NCI-H2029 treated with DMSO at 0.1 percent for 48 hours (cell line): Measurements from ENCODE around the gene FAM107B.
"Not testable (repeated sequence)": the region's sequence is repeated elsewhere in the genome, so short reads cannot be mapped to it uniquely, and the experiment has no call there.

Experiments used
- DNase-seq: peaks from one replicate; lab custom pipeline; 2025; lab: John Stamatoyannopoulos, UW

FAM107B gene

DNA sequence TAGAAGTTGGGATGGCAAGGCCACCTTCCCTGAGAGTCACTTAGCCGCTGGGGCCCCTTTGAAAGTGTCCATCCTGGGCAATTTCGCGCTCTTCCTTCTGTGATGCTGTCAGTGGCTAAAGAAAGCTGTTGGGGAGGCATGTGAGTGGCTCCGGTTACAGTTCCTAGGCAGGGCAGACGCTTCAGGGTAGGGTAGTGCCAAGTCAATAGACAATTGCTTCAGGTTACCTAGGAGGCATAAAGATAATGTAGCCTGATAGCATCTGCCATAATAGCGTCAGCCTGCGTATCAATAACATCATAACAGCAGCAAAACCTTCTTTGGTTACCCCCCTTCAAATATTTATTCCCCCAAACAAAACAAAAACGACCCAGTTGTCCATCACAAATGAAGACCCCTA lies at the start of gene FAM107B:
FAM107B (minus strand) TSS at position 101 of the 400 bp plus-strand sequence. CDS start 234 bp downstream, outside the sequence.
- DNase-seq, result no peak

DNA sequence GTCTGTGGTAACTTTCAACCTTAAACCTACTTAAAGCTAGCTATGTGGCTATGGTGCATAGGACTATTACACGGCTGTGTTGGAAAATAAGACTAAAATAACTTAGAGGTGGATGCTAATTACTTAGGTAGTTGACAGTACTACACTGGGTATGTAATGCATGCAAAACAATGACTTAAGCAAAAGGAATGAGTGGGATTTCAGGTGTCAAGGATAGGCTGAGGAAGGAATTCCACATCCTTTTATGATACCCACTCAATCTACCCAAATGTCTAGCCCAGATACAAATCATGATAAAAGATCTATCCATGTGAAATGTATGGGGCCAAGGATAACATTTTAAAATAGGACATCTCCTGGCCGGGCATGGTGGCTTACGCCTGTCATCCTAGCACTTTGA lies 49.3 kb upstream of the FAM107B start:
- DNase-seq, result no peak

DNA sequence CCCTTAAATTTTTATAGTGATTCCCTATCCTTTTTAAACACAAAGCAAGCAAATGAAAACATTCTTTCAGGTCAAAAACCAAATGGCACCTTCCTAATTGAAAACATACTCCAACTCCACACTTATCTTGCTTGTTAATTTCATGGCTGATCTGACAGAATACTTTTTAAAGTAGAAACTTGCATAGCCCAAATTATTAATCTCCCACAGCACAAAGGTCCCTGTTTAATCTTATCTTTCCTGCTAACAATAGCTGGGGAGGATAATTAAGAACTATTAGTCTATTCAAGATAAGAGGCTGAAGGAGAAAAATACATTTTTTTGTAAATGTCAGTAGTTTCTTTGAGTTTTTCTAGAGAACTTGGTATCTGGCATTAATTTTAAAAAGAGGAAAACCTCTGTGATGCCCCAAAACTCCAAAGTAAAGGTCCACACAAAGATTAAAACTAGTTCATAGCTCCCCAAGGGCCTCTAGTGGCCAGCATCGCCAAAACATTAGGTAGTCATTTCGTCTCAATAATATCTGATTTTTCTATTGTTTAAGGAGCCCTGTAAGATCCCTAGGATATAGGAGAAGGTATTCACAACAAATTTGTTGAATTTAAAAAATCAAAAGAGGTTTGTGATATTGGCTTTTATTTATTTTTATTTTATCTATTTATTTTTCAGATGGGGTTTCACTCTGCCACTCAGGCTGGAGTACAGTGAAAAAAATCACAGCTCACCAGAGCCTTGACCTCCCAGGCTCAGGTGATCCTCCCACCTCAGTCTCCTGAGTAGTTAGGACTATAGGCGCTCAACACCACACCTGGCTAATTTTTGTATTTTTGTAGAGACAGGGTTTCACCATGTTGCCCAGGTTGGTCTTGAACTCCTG lies 48.4 kb upstream of the FAM107B start:
- DNase-seq, result no peak

DNA sequence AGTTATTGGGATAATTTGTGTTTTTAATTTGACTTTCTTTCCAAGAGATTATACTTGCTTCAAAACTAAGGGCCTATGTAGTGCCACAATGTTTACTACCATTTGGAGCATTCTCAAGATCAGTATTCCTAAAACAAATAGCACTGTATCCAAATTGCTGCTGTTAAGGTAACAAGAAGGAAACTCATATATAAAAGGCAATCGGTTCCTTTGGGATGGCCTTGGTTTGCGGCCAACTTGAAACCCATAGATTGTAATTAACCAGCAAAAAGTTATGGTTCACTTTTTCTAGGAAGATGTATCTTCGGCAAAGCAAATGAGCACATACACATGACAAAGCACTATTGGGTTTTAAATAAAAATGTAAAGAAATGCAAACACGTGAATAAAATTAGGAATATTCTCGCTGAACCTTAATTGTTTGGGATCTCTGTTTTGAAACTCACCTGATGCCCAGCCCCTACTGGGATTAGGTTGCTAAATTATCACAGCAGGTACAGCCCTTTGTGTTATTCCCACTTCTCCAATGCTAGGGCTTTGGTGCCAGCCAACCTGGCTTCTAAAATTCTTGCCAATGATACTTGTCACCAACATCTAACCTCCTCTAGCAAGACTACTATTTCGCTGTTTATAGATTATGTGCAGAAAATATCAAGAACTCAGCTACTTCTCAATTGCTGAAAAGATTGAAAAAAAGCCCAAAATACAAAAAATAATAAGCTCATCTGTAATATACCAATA lies 47.1 kb upstream of the FAM107B start:
- DNase-seq, result no peak

DNA sequence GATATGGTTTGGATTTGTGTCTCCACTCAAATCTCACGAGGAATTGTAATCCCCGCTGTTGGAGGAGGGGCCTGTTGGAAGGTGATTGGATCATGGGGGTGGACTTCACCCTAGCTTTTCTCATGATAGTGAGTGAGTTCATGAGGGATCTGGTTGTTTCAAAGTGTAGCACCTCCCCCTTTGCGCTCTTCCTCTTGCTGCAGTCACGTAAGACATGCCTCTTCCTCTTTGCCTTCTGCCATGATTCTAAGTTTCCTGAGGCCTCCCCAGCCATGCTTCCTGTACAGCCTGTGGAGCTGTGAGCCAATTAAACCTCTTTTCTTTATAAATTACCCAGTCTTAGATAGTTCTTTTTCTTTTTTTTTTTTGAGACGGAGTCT lies 46.1 kb upstream of the FAM107B start:
- no peak for DNase-seq

DNA sequence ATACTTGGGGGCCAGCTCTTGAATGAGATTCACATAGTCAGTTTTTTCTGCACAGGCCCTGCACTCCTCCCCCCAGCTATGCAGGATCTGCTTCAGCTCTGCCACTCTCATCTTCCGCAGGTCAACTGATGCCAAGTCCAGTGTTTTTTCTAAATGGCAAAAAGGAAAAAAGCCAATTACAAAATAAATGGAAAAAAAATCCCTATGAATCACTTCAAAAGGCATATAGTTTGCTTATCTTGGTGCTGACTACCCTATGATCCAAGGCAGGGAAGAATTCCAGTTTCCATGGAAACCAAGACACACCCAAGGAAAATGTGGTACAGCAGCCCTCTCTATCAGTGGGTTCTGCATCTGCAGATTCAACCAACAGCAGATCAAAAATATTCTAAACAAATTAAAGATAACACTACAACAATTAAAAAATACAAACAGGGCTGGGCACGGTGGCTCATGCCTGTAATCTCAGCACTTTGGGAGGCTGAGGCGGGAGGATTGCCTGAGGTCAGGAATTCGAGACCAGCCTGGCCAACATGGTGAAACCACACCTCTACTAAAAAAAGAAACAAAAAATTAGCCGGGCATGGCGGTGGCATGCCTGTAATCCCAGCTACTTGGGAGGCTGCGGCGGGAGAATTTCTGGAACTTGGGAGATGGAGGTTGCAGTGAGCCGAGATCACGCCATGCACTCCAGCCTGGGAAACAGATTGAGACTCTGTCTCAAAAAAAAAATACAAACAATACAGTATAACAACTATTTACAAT lies 45.5 kb upstream of the FAM107B start:
- DNase-seq, result no peak

DNA sequence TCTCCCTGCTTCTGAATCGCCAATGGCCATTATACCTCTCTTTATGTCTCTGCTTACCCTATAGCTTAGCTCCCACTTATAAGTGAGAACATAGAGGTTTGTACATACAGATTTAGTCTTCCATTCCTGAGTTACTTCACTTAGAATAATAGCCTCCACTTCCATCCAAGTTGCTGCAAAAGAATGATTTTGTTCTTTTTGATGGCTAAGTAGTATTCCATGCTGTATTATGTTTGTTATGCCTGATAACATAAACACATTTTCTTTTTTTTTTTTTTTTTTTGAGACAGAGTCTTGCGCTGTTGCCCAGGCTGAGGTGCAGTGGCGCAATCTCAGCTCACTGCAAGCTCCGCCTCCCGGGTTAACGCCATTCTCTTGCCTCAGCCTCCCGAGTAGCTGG lies 42.0 kb upstream of the FAM107B start:
- DNase-seq, result not testable (repeated sequence)

DNA sequence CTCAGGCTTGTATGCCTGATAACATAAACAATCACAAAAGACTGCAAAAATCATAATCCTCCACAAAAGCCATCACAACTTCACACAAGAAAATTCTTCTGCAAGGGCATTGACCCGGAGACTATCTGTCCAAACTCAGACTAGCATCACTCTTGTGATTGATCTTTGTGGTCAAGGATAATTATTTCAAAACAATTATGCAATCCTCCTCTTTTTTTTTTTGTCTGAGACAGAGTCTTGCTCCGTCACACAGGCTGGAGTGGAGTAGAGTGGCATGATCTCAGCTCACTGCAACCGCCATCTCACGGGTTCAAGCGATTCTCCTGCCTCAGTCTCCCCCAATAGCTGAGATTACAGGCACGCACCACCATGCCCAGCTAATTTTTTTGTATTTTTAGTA lies 41.0 kb upstream of the FAM107B start:
- DNase-seq, result no peak

DNA sequence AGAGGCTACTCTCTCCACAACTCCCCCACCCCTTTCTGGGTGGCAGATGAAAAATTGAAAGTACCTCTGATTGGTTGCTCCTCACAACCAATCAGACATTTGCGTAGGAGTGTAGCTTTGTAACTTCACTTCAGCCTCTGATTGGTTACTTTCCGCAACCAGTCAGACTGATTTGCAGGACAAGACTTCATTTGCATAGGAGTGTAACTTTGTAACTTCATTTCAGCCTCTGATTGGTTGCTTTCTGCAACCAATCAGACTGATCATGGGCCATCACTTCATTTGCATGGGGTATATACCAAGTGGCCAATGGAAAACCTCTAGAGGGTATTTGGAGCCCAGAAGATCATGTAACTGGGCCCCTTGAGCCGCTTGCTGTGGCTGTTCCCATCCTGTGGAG lies 37.6 kb upstream of the FAM107B start:
- no peak for DNase-seq

DNA sequence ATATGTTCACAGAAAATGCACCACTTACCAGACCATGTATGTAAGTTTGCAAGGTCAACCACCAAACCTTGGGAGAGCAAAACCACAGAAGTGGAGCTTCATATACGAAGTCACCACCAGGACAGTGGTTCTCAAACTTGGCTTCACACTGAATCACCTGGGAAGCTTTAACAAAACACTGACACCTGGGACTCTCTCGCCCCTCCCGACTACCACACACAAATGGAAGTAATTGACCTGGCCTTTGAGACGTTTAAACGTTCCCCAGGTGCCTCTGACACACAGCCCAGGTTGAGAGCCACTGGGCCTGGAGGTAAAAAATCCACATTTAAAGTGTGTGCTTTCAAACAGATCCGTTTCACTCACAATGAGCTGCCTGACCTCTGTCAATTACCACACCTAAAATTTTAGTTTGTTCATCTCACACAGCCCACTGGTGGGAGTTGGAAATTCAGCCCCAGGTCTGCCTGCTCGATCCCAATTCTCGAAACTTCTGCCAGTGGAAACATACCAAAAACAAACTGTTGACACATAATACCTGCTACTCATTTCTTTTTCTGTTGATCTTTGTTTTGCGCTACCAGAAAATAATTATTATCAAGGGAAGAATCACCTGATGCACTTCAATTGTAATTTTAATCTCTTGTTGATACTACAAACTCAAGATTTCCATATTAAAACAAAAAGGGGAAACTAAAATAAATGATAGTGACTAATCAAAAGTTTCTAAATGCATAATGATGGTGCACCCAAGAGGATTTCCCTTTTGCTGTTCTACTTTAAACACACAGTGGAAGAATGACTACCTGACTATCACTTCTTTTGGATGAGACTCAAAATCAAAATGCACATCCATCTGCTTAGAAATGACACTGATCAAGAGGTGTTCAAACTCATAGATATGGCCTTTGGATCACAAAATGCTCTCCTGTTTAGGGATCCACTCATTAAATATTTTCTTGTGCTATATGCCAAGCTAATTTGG lies 36.6 kb upstream of the FAM107B start:
- DNase-seq, result no peak

DNA sequence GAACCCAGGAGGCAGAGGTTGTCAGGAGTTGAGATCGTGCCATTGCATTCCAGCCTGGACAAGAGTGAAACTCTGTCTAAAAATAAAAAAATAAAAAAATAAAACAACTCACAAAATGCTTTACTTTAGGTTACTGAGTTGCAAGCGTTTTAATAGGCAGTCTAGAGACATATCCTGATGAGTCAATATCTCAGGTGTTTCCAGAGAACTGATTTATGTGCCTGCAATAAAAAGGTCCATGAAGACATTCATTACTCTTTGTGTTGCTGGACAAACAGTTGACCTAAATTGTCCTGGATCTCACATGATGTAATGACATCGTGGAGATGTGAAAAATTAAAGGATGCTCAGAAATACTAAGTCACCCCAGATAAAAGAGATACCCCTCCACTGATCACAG lies 31.6 kb upstream of the FAM107B start:
- DNase-seq, result no peak

DNA sequence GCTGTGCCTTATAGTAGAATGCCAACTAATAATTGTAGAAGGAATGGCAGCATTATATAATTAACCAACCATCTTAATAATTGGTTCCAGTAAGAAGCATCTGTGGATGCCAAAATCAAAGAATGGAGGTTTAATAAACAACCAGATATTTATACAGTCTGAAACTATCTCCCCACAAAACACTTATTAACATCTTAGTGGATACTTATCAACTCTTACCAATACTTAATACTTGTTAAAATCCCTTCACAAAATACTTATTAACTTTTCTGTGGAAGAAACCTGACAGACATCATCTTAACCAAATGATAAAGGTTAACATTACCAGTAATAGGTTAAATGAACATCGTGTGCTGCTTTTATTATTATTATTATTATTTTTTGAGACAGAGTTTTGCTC lies 29.1 kb upstream of the FAM107B start:
- no peak for DNase-seq

DNA sequence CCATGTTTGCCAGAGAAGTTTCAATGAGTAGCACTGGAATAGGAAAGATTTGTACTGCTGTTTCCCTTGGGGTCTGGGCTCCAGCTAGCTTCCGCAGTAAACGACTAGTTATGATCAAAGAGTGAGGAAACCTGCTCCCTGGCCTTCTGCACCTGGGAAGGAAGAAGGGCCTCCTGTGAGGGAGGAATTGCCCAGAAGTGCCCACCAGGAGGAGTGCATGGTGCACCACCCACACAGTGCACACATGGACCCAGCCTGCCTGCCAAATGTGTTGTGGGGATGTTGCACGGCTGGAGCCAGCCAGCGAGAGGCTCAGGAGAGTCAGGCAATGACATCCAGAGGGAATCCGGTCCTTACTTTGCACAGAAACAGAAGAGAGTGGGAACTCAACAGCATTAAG lies 27.0 kb upstream of the FAM107B start:
- DNase-seq, result no peak

DNA sequence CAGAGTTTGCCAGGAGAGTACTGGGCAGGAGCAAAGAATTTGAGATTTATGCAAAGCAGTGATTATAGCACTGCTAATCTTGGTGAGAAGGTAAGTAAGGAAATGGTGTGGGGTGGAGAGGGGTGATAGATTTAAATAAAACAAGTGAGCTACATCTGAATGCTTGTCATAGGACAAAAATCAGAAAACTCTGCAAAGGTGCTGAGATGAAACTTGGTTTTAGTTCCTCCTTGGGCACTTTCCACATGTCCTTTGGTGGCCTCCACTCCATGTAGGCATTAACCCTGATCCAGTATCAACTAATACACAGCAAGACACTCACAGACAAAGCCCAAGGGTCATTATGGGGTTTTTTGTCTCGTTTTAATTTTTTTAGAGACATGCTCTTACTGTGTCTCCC lies 25.7 kb upstream of the FAM107B start:
- DNase-seq, result no peak

DNA sequence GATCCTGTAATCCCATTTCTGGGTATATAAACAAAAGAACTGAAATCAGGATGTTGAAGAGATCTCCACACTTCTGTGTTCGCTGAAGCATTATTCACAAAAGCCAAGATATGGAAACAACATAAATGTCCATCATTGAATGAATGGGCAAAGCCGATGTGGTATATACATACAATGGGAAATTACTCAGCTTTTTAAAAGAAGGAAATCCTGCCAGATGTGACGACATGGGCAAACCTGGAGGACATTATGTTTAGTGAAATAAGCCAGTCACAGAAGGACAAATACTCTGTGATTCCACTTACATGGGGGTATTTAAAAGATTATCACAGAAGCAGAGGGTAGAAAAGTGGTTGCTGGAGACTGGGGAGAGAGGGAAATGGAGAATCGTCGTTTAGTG lies 23.9 kb upstream of the FAM107B start:
- no peak for DNase-seq

DNA sequence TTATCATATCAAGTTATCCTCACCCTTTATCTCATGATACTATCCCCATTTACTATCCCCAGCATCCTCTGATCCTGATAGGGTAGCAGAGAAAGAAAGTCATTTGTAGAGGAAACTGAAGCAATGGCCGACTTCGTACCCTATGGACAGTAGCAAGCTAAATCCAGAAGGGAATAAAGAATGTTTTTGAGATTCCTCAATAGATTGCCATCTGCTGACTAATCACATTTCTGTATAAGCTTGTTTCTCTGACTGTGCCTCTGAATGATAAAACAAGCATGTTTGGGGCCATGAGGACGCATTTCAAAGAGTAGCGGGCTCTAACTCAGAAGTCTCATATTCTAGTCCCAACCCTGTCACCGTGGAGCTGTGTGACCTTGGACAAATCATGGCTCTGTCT lies 13.2 kb upstream of the FAM107B start:
- no peak for DNase-seq

DNA sequence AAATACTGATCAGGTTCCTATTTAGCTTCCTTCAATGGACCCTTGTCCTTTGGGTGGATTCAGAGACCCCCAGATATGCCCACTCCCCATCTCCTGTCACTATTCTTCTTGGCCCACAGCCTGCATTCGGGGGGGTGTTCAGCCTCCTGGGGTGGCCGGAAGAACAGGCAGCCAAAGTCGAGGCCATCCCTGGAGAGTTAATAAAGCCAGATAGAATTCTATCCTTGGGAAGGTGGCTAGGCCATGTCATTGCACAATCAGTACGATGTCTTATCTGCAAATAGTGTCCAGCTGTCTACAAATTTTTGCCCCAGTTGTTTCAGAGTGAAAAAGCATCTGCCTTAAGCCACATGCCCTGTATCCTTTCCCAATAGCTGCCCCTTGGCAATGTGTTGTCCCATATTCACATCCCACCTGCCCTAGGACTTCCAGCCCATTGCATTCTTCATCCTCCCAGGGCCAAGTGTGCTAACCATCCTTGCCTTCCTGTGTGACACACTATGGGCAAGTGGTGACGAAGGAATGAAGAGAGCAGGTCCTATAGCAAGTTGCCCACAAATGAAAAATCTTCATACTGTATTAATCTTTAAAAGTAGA lies 9.9 kb upstream of the FAM107B start:
- DNase-seq, result no peak

DNA sequence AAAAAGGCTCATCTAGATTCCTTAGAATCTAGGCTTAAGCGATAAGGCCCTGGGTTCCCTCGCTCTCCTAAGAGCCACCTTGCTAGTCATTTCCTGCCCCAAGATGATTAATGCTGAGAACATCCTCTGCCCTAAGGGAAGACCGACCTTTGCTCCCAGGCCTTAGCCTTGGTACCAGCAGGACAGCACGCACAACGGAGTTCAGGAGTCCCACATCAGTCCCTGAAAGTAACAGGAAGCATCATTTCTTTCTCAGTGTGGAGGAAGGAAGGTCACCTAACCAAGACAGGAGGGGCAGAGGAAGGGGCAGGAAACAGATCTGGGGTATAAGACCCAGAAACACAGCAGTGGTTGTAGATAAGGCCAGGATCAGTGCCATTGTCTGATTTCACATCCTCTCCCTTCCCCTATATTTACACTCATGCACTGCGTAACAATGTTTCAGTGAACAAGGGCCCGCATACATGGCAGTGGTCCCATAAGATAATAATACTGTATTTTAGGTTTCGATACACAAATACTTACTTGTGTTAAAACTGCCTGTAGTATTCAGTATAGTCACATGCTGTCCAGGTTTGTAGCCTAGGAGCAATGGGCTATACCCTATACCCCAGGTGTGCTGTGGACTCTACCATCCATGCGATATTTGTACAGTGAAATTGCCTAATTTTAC lies 8.1 kb upstream of the FAM107B start:
- no peak for DNase-seq

DNA sequence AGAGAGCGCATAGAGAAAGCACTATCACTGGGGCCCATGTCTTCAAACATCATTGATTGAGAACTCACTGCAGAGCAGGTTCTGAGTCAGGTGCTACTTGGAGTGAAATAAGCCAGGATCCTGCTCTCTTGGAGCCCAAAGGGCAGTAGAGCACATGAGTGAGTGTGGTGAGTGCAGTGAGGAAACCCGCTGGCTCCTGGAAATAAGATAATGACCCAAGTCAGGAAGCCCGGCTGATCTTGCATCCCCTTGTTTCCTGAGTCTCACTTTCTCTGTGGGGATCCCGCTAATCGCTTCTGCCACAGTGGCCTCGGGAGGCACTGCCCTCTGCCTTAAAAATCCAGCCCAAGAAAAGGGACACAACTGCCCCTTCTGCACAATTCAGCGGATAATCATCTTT lies 7.1 kb upstream of the FAM107B start:
- DNase-seq, result no peak

DNA sequence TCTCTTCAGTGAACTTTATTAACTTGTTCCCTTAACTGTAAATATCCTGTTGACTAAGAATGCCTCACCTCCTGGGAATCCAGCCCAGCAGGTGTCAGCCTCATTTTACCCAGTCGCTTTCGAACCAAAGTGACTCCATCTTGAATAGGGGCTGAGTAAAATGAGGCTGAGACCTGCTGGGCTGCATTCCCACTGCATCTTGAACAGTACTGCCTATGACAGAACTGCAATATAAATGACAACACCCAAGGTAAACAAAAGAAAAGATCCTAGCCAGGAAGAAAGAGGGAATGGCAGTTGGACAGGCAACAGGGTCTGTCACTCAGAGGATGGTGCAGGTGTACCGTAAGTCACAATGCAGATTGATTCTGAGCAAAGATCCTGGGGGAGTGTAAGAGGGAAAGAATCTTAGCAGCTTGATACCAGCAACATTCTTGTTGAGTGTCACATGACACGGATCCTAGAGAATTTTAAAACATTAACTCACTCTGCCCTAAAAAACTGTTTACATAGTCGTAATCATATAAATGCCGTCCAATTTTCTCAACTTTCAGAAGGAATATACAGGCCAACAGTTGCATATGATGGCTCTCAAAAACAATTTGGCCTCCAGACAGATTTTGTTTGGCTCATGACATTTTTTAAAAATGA lies 4.4 kb upstream of the FAM107B start:
- no peak for DNase-seq
